Fibroblast of peridontal ligament (primary cell): Measurements from ENCODE around the gene MBD3.

Experiments
- DNase-seq: peaks from one replicate; pipeline ENCODE4 v3.0.0-alpha.2; 2010; ENCODE audit errors: extremely low read depth

MBD3 gene

GRCh38 chr19:1619094-1619439 lies 26.4 kb upstream of the MBD3 start:
- no peak for DNase-seq

- DNase-seq: no peak
Observed at GRCh38 chr19:1618157-1619093, 25.8 kb upstream of the MBD3 start.

GRCh38 chr19:1616875-1617274 lies 24.2 kb upstream of the MBD3 start:
- DNase-seq: no peak

GRCh38 chr19:1616396-1616795 lies 23.7 kb upstream of the MBD3 start:
- peak; percentile 27 for DNase-seq

GRCh38 chr19:1615156-1615765 lies 22.6 kb upstream of the MBD3 start:
- DNase-seq: no peak

DNA sequence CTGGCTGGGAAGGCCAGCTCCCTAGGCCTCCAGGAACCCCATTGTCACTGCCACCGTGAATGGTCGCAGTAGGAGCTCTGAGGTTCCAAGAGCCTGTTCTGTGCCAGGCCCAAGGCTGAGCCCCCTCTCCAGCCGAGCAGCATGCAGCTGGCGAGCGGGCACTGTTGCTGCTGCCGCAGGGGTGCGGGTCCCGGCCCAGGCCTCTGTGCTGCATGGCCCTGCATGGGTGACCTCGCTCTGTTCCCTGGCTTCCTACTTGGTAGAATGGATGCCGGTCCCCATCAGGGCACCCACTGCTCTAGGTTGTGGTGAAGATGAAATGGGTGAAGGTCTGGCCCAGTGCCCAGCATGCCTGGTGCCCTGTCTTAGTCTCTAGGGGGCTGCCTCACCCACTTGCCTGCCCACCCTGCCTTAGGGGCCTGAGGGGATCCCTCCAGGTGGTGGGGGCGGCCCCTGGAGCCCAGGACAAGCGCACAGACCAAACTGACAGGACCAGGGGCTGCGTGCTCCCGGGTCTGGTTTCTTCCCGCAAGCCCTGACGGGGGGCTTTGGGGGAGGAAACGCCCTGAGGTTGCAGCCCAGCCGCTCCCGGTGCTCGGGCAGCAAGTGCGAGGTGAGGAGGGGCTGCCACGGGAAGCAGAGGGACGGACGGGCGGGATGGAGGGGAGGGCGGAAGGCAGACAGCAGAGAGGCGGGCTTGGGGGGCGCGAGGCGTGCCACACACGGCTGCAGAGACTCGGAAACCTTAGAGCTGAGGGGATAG lies 21.3 kb upstream of the MBD3 start:
- DNase-seq: no peak

DNA sequence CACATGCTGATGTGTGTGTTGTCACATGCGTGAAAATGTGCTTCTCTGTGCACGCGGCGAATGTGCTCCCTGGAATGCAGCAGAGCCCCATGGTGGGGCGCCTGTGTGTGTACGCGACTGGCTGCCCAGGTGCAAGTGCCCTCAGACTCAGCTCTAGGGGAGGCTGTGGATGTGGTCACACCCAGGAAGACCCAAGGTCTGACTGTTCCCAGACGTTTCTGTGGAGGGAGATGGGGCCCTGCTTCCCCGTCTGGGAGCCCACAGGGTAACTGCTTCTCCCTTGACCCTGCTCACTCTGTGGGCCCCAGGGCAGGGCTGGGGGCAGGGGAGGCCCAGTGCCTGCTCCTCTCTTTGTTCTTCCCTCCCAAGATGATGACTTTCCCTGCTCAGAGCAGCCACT lies 20.5 kb upstream of the MBD3 start:
- DNase-seq: no peak

DNA sequence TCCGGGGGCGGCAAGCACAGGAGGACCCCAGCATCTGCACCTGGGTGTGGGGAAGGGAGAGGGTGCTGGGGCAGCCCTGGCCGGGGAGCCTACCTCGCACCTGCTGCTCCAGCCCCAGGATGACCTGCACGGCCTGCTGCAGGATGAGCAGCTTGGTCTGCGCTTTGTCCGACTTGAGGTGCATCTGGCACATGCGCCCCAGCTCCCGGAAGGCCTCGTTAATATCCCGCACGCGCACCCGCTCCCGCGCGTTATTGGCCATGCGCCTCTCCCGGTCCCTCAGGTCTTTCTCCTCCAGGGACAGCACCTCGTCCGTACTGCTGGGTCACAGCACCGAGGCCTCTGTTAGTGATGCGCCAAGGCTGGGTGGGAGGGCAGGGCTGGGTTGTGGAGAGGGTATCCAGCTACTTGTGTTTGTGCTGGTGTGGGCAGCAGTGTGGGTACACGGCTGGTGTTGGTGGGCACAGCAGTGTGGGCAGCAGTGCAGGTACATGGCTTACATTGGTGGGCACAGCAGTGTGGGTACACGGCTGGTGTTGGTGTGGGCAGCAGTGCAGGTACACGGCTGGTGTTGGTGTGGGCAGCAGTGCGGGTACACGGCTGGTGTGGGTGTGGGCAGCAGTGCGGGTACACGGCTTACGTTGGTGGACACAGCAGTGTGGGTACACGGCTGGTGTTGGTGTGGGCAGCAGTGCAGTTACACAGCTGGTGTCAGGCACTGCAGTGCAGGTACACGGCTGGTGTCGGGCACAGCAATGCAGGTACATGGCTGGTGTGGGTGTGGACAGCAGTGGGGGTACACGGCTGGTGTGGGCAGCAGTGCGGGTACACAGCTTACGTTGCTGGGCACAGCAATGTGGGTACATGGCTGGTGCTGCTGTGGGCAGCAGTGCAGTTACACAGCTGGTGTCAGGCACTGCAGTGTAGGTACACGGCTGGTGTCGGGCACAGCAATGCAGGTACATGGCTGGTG lies 19.7 kb upstream of the MBD3 start:
- no peak for DNase-seq

DNA sequence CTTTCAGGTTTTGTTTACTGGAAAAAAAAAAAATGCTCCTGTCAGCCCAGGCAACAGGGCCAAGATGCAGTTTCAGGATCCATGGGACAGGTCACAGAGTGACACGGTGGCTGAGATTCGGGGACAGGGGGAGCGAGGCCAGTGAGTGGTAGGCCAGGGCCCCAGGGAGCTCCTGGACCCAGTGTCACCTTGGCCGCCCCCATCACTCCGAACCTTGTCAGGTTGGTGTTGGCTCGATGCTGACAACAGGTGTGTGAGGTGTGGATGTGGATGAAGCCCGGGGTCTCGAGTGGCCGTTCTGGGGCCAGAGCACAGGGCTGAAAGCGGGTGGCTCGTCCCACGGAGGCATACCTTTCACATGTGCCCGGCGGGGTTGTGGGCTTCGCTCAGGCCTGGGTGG lies 18.7 kb upstream of the MBD3 start:
- no peak for DNase-seq

DNA sequence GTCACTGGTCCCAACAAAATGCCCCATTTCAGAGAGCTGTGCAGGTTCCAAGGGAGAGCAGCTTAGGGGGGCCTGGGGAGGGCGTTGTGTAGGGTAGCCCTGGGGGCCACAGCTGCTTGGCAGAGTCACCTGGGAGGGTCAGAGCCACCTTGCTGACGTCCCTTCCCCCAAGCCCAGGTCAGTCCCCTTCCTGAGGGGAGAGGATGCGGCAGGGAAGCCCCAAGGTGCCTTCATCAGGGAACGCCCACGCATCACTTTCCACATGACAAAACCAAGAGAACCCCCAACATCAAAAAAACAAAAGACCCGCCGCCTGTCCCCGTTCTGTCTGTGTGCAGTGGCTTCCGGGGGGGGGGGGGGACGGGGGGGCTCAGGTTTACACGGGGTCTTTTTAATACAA lies 17.9 kb upstream of the MBD3 start:
- no peak for DNase-seq

- DNase-seq: no peak
Observed at GRCh38 chr19:1609680-1610474, 17.2 kb upstream of the MBD3 start.

- no peak for DNase-seq
Observed at GRCh38 chr19:1609103-1609396, 16.4 kb upstream of the MBD3 start.

DNA sequence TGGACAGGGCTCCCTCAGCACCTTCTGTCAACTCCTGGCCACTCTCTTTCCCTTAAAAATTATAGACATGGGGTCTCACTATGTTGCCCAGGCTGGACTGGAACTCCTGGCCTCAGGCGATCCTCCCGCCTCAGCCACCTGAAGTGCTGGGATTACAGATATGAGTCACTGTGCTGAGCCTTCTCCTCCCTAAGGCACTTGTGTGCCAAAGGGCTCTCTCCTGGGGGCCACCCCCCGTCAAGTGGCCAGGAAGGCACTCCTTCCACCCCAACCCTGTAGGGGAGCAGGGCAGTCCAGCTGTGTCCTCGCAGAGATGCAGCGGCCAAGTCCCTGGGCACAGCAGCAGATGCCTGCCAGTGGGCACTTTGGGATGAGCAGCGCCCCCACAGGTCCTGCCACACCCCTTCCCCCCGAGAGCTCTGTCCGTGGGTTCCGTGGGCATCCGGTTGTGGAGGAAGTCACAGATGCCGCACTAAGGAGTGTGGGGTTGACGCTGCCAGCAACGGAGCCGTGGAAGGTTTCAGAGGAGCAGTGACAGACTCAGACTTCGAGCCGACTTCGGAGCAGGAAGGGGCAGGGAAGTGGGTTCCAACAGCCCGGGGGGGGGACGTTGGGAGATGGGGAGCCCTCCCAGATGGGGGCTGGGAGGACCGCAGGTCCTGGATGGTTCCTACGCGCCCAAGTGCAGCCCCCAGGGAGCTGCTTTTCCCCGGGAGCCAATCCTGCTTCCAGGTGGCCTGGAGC lies 15.9 kb upstream of the MBD3 start:
- no peak for DNase-seq

GRCh38 chr19:1606138-1606651 lies 13.5 kb upstream of the MBD3 start:
- no peak for DNase-seq

- DNase-seq: peak; percentile 95
Observed at GRCh38 chr19:1605236-1606137, 12.8 kb upstream of the MBD3 start, which contains the start of gene UQCR11. UQCR11 (minus strand) TSS chr19:1605462; CDS start chr19:1605409, 53 bp downstream.

DNA sequence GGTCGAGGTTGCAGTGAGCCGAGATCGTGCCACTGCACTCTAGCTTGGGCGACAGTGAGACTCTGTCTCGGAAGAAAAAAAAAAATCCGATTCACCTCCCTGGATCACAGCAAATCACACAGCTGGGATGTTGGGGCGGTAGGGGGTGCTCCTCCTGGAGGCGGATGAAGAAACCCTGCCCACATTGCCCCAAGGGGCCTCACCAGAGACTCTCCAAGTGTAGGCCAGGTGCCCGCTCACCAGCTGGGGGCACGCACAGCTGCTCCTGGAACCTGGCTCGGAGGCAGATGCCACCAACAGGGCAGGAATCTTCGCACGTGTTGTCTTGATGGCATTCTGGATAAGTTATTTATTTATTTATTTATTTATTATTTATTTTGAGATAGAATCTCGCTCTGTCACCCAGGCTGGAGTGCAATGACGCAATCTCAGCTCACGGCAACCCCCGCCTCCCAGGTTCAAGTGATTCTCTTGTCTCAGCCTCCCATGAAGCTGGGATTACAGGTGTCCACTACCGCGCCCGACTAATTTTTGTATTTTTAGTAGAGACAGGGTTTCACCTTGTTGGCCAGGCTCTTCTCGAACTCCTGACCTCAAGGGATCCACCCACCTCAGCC lies 9.5 kb upstream of the MBD3 start:
- DNase-seq: no peak

DNA sequence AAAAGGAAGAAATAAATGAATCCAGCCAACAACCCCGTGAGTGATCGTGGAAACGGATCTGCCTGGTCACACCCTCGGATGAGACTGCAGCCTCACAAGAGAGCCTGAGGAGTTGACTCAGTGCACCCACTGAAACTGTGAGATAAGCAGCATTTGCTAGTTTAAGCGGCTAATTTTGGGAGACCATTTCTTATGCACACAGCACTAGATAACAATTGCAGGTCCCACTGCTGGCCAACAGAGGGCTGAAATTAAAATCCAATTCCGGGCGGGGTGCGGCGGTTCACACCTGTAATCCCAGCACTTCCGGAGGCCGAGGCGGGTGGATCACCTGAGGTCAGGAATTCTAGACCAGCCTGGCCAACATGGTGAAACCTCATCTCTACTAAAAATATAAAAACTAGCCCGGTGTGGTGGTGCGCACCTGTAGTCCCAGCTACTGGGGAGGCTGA lies 9.0 kb upstream of the MBD3 start:
- DNase-seq: no peak

DNA sequence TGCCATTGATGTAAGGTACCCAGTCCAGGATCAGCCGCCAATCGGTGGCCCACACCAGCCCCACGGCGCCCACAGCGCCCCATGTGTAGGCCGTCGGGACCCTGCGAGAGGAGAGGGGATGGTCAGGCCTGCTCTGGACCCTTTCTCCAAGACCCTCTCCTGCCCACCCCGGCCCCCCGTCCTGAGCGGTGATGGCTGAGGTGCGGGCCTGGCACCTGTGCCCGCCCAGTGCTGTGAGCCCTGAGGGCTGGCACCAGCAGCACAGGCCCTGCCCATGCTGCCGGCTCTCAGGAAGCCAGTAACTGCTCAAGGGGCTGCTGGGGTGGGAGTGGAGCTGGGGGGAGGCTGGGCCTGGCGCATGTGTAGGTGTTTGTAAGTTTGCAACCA lies 6.8 kb upstream of the MBD3 start:
- DNase-seq: no peak
